PC-9 (cell line): ENCODE data around the gene CACNA2D4. TPM values are rescaled to one million over a fixed set of nuclear protein-coding genes. Genes with fewer than 3 reads are reported as not detected.
A peak's percentile ranks its signal among the peaks of the same experiment; 100 is the strongest.

Experiments
- BruUV-seq: library from RNA; stranded (reverse); fragments of 400-500 nt; replicated peaks from 2 replicates; lab custom pipeline; 2021; lab: Mats Ljungman, UMichigan
- CTCF ChIA-PET: fragments of 300-600 bp; sonication (Branson Sonifier 250); formaldehyde crosslinking; loops from one replicate; lab custom pipeline; 2022; ENCODE audit warnings: antibody characterized with exemption; lab: Charles Lee
- POLR2A ChIA-PET: fragments of 300-600 bp; sonication (Branson Sonifier 250); formaldehyde crosslinking; loops from one replicate; lab custom pipeline; 2022; ENCODE audit warnings: antibody characterized with exemption; ENCODE audit not compliant: unreplicated experiment; lab: Charles Lee
- DNase-seq, 2 experiments: peaks; one replicate each; pipeline versions ENCODE4 v3.0.0 to v3.0.0-alpha.2; 2015 to 2022; ENCODE audit warnings: mixed read lengths in 1 of 2
- H2AFZ ChIP-seq: fragments of 200-600 bp; sonication (generic); 2 replicates; pipeline ENCODE4 v1.8.1; 2017; ENCODE audit warnings: antibody characterized with exemption
- H3F3A ChIP-seq: fragments of 200-600 bp; sonication (generic); 2 replicates; pipeline ENCODE4 v1.8.1; 2017; ENCODE audit warnings: antibody characterized with exemption, mild to moderate bottlenecking, low read depth; ENCODE audit not compliant: insufficient read depth
- H3K27ac ChIP-seq: fragments of 200-600 bp; sonication (generic); 2 replicates; pipeline ENCODE4 v1.6.1; 2016; ENCODE audit warnings: mixed run types
- H3K27me3 ChIP-seq: fragments of 200-600 bp; sonication (generic); 2 replicates; pipeline ENCODE4 v1.6.1; 2016; ENCODE audit warnings: low read depth, mixed run types; ENCODE audit not compliant: insufficient read depth
- H3K36me3 ChIP-seq: fragments of 200-600 bp; sonication (generic); 2 replicates; pipeline ENCODE4 v1.6.1; 2016; ENCODE audit warnings: low read depth, mixed run types
- H3K4me1 ChIP-seq: fragments of 200-600 bp; sonication (generic); replicated peaks from 2 replicates; pipeline ENCODE4 v1.6.1; 2016; ENCODE audit warnings: mixed run types; ENCODE audit not compliant: insufficient read depth
- H3K4me2 ChIP-seq: fragments of 200-600 bp; sonication (generic); 2 replicates; pipeline ENCODE4 v1.6.1; 2017; ENCODE audit warnings: mixed run types
- H3K4me3 ChIP-seq: fragments of 200-600 bp; sonication (generic); 2 replicates; pipeline ENCODE4 v1.6.1; 2016; ENCODE audit warnings: mixed run types
- H3K79me2 ChIP-seq: fragments of 200-600 bp; sonication (generic); 2 replicates; pipeline ENCODE4 v1.6.1; 2017; ENCODE audit warnings: low read depth, mixed run types
- H3K9me2 ChIP-seq: fragments of 200-600 bp; sonication (generic); 2 replicates; pipeline ENCODE4 v1.8.1; 2017; ENCODE audit warnings: mild to moderate bottlenecking; ENCODE audit not compliant: insufficient read depth
- H3K9me3 ChIP-seq: fragments of 200-600 bp; sonication (generic); 2 replicates; pipeline ENCODE4 v1.8.1; 2016; ENCODE audit warnings: low read depth; ENCODE audit not compliant: insufficient read depth
- H4K20me1 ChIP-seq: fragments of 200-600 bp; sonication (generic); 2 replicates; pipeline ENCODE4 v1.8.1; 2017; ENCODE audit not compliant: insufficient read depth
- EZH2 ChIP-seq: fragments of 200-600 bp; sonication (generic); IDR thresholded peaks from 2 replicates; pipeline ENCODE4 v1.8.0; 2017; ENCODE audit warnings: antibody characterized with exemption, low read depth
- intact Hi-C: fragments of 100-400 bp; cut with micrococcal nuclease; formaldehyde crosslinking; loops from one replicate; pipeline ENCODE4 v1.10.0; 2022; ENCODE audit not compliant: unreplicated experiment
- total RNA-seq: library from RNA; stranded (reverse); gene quantifications from 2 replicates; pipeline ENCODE4 v1.2.3, GENCODE V29; 2021
- TF ChIP-seq, protein P1 (sequence below): fragments of 200-600 bp; sonication (generic); conservative IDR thresholded peaks from 2 replicates; pipeline ENCODE4 v1.6.1; 2017; ENCODE audit warnings: mixed run types, antibody characterized with exemption, mild to moderate bottlenecking, moderate library complexity

Gene CACNA2D4
- total RNA-seq, 1 experiment from 2014 or later, result not detected

DNA sequence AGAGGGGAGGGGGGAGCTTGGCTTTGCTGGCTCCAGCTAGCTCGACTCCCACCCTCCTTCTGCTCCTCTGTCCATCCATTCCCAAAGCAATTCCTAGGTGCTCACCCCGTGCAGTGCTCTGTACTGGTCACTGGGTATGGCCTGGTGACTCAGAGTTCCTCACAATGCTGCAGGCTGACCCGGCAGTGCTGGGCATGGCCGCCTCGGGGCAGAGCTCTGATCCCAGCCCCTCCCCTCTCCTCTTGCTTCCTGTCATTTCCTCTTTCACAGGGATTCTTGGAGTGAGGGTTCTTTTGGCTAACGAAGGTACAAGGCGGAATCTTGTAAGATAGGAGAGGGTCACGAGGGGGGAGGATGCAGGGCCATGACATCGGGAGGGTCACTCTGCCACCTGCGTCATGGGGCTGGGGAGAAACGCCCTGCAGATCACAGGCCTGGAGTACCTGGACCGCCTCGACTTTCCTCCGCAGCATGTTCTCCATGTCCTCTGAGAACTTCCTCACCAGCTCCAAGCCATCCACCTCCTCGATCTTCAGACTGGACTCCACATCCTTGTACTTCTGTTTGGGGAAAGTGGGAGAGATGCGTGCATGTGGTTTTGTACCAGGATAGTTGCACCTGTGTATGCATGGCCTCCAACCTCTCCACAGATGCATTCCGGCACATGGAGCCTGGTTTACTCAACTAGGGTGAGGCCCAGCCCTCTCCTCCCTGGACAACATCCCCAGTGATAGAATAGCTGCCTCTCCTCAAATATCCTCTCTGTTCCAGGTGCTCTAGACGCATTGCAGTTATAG lies 5.7 kb downstream of the CACNA2D4 start:
- H2AFZ ChIP-seq, result no peak overlapping the region
- H3K79me2 ChIP-seq, result no peaks in the 10 kb centered on the region
- no peaks in the 10 kb centered on the region for H4K20me1 ChIP-seq
- H3K4me2 ChIP-seq, result no peak overlapping the region
- peak in 1 of 2 experiments; percentile 62 for DNase-seq
- no peaks in the 10 kb centered on the region for H3F3A ChIP-seq
- no peaks in the 10 kb centered on the region for H3K9me2 ChIP-seq
- no peak overlapping the region for H3K4me3 ChIP-seq
- peaks cover 40% of the 10 kb centered on the region for H3K27me3 ChIP-seq
- ChIA-PET POLR2A (no interaction called here), CTCF (no interaction called here)
- BruUV-seq, result no TSS peak
- H3K9me3 ChIP-seq, result no peaks in the 10 kb centered on the region
- TF ChIP-seq, protein P1, sequence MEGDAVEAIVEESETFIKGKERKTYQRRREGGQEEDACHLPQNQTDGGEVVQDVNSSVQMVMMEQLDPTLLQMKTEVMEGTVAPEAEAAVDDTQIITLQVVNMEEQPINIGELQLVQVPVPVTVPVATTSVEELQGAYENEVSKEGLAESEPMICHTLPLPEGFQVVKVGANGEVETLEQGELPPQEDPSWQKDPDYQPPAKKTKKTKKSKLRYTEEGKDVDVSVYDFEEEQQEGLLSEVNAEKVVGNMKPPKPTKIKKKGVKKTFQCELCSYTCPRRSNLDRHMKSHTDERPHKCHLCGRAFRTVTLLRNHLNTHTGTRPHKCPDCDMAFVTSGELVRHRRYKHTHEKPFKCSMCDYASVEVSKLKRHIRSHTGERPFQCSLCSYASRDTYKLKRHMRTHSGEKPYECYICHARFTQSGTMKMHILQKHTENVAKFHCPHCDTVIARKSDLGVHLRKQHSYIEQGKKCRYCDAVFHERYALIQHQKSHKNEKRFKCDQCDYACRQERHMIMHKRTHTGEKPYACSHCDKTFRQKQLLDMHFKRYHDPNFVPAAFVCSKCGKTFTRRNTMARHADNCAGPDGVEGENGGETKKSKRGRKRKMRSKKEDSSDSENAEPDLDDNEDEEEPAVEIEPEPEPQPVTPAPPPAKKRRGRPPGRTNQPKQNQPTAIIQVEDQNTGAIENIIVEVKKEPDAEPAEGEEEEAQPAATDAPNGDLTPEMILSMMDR, result no peak
- no peak for TF ChIP-seq EZH2
- intact Hi-C loops, result no loop called here
- no peaks in the 10 kb centered on the region for H3K36me3 ChIP-seq
- H3K4me1 ChIP-seq, result 0 out of 2 replicates have a peak, but pooled peaks cover 4% of the 10 kb centered on the region
- H3K27ac ChIP-seq, result no peak overlapping the region

DNA sequence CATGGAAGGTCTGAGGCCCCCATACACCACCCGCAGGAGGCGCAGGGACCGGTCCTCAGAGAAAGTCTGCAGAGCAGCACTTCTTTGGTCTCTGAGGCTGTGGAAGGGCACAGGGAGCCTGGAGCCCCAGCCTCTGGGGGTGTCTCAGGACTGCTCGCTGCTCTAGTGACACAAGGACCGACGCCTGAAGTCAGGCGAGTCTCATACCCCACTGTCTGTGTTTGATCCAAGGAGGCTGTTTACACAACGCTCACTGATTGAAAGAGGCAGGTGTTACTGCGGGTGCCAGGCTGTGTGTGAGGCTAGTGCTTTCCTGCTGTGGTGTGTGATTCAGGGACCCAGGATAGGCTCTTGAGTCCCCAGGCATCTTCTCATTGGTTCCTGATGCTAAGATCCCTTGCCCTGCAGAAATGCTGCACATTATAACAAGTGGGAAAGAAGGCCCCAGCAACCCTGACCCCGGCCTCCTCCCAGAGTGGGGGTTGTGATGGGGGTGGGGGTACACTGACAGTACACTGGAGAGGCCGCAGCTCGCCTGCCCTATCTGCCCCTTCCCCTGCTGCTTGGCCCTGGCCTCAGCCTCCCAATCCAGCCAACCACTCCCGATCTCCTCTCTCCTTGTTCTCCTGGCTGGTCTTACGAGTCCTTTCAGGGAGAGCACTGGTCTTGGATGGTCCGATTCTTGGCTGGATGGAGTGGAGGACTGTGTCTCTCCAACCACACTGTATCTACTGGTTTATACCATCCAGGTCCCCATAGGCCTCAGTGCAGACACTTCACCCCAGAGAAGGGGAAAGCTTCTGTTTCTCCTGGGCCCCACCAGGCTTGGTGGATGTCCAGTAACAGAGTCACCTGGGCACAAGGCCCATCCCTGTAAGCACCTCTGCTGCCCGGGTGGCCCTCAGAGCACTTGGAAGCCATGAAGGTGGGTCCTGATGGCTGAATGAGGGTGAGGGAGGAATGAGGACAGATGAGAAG lies 6.6 kb downstream of the CACNA2D4 start:
- no peaks in the 10 kb centered on the region for H3K9me2 ChIP-seq
- intact Hi-C loops, result no loop called here
- BruUV-seq, result no TSS peak
- H3K9me3 ChIP-seq, result no peaks in the 10 kb centered on the region
- peaks cover 31% of the 10 kb centered on the region for H3K27me3 ChIP-seq
- no peaks in the 10 kb centered on the region for H3K36me3 ChIP-seq
- no peak overlapping the region for H3K27ac ChIP-seq
- H3F3A ChIP-seq, result no peaks in the 10 kb centered on the region
- H3K4me1 ChIP-seq, result 0 out of 2 replicates have a peak, but pooled peaks cover 4% of the 10 kb centered on the region
- ChIA-PET POLR2A (no interaction called here), CTCF (no interaction called here)
- no peak for DNase-seq
- no peak overlapping the region for H3K4me3 ChIP-seq
- H3K4me2 ChIP-seq, result no peak overlapping the region
- no peaks in the 10 kb centered on the region for H3K79me2 ChIP-seq
- TF ChIP-seq, protein P1, result no peak
- no peak for TF ChIP-seq EZH2
- H2AFZ ChIP-seq, result no peak overlapping the region
- no peaks in the 10 kb centered on the region for H4K20me1 ChIP-seq

DNA sequence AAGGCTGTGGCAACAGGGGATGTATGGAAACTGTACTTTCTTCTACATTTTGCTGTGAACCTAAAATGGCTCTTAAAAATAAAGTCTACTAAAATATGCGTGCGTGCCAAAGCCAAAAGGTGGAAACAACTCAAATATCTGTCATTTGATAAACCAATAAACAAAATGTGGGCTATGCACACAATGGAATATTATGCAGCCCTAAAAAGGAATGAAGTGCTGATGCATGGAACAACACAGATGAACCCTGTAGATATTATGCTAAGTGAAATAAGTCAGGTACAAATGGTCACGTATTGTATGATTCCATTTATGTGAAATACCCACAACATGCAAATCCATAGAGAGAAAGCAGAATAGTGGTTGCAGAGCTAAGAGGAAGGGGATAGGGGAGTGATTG lies 8.0 kb downstream of the CACNA2D4 start:
- Histone ChIP-seq H3K9me3 (no peaks in the 10 kb centered on the region), H3K4me1 (0 out of 2 replicates have a peak, but pooled peaks cover 4% of the 10 kb centered on the region), H3K79me2 (no peaks in the 10 kb centered on the region), H3F3A (no peaks in the 10 kb centered on the region), H3K9me2 (no peaks in the 10 kb centered on the region), H3K4me2 (no peak overlapping the region), H3K4me3 (no peak overlapping the region), H3K27ac (no peak overlapping the region), H3K36me3 (no peaks in the 10 kb centered on the region), H3K27me3 (peaks cover 16% of the 10 kb centered on the region), H4K20me1 (no peaks in the 10 kb centered on the region), H2AFZ (no peak overlapping the region)
- BruUV-seq, result no TSS peak
- intact Hi-C loops, result no loop called here
- ChIA-PET CTCF (no interaction called here), POLR2A (no interaction called here)
- no peak for TF ChIP-seq EZH2
- TF ChIP-seq, protein P1, result no peak
- DNase-seq, result no peak
